CD4-positive, alpha-beta T cell treated with Interleukin-21 for 1 hour (primary cell): Measurements from ENCODE around the gene FLNB.

Experiments used
- DNase-seq: peaks from one replicate; pipeline ENCODE4 v3.0.0-alpha.2; 2020

FLNB gene

GRCh38 chr3:58215317-58216025, 207.2 kb downstream of the FLNB start:
- no peak for DNase-seq

DNA sequence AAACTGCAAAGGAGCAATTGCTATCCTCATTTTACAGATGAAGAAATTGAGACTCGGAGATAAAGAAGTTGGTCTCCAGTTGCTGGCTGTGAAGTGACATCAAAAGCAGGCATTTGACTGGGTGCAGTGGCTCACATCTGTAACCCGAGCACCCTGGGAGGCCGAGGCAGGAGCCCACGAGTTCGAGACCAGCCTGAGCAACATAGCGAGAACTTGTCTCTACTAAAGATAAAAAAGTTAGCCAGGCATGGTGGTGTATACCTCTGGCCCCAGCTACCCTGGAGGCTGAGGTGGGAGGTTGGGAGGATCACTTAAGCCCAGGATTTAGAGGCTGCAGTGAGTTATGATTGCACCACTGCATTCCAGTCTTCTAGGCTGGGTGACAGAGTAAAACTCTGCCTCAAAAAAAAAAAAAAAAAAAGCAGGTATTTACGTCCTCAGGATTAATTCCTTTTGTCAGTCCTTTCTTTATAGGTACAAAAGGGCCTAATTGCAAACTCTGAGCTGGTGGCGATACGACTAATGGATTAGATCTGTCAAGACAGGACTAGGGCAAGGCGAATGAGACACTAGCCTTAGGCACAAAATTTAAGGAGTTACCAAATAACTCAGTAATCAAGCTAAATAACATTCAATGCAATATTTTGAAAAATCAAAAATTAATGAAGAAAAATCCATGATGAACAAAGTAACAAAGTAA, 208.4 kb downstream of the FLNB start:
- DNase-seq: no peak

DNA sequence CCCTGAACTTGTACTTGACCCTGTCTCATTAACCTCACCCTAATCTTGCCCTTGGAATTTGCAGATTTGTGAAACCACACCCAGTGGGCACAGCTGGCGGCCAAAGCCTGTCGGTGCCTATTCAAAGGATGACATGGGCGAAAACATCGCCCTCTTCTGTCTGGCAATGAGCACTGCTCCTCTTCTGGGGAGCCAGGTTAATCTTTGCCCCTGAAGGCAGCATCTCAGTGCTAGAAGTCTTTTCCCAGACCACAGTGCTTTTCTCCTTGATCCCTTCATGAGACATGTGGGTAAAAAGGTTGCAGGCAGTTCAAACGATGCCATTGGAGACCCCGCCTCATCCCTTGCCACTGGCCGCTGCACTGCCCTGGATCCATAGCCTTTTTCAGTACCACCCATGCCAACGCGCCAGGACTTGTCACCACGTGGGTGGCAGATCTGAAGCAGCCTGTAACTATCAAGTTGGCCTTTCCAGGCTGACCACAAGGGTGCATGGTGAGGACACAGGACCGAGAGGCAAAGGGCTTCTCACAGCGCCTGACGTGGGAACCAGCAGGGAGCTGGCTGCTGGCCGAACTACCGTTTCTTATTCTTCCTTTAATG, 209.1 kb downstream of the FLNB start:
- peak; percentile 67 for DNase-seq

- no peak for DNase-seq
These were observed 210.7 kb downstream of the FLNB start for GRCh38 chr3:58218904-58219303.
